AG09309 (cell line): ENCODE data around the gene TAS2R13.

Experiments
- DNase-seq: peaks from one replicate; pipeline ENCODE4 v3.0.0-alpha.2; 2010; ENCODE audit warnings: low read depth
- H3K4me3 ChIP-seq: 2 replicates; pipeline ENCODE4 v1.5.1; 2011; ENCODE audit warnings: mild to moderate bottlenecking, low read depth, low read length, moderate library complexity; ENCODE audit not compliant: control insufficient read depth
- TF ChIP-seq, protein P1 (sequence below): IDR thresholded peaks from 2 replicates; pipeline ENCODE4 v1.5.1; 2011; ENCODE audit warnings: mild to moderate bottlenecking, low read depth, low read length, inconsistent platforms; ENCODE audit not compliant: insufficient read depth, control insufficient read depth; ENCODE audit errors: missing control alignments

Gene TAS2R13

DNA sequence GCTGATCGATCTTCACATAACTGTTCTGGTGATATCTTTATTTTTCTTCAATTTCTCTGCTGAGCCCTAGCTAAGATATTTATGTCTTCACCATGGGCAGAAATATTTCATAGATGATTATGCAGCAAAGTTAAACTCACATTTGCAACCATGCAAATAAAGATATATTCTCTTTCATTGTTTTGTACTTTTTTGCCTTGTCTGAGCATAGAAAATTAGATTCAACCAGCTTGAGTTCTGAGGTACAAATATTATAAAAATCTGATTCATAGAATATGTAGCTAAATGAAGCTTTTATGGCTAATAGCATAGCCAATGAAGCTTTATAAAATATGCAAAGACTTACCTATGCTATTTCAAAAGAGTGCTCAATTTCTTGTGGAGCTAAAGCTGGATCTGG lies at the start of gene TAS2R13:
Gene TAS2R13 (minus strand): TSS at position 101 of the 400 bp plus-strand sequence. CDS start 264 bp downstream, outside the sequence.
- TF ChIP-seq, protein P1, sequence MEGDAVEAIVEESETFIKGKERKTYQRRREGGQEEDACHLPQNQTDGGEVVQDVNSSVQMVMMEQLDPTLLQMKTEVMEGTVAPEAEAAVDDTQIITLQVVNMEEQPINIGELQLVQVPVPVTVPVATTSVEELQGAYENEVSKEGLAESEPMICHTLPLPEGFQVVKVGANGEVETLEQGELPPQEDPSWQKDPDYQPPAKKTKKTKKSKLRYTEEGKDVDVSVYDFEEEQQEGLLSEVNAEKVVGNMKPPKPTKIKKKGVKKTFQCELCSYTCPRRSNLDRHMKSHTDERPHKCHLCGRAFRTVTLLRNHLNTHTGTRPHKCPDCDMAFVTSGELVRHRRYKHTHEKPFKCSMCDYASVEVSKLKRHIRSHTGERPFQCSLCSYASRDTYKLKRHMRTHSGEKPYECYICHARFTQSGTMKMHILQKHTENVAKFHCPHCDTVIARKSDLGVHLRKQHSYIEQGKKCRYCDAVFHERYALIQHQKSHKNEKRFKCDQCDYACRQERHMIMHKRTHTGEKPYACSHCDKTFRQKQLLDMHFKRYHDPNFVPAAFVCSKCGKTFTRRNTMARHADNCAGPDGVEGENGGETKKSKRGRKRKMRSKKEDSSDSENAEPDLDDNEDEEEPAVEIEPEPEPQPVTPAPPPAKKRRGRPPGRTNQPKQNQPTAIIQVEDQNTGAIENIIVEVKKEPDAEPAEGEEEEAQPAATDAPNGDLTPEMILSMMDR, result no peak
- DNase-seq, result no peak
- no peak within 1 kb of the TSS for H3K4me3 ChIP-seq

DNA sequence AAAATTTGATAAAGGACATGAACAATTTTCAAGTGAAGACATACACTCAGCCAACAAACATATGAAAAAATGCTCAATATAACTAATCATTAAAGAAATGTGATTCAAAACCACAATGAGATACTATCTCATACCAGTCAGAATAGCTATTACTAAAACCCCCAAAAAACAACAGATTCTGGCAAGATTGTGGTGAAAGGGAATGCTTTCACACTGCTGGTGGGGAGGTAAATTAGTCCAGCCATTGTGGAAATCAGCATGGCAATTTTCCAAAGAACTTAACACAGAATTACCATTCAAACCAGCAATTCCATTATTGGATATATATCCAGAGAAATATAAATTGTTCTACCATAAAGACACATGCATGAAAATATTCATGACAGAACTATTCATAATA lies 48.4 kb upstream of the TAS2R13 start:
- DNase-seq, result no peak
- TF ChIP-seq, protein P1, result no peak
- H3K4me3 ChIP-seq, result no peak overlapping the region

- TF ChIP-seq, protein P1, result no peak
- DNase-seq, result no peak
- no peak overlapping the region for H3K4me3 ChIP-seq
These were observed 46.7 kb upstream of the TAS2R13 start for GRCh38 chr12:10956085-10956484.

DNA sequence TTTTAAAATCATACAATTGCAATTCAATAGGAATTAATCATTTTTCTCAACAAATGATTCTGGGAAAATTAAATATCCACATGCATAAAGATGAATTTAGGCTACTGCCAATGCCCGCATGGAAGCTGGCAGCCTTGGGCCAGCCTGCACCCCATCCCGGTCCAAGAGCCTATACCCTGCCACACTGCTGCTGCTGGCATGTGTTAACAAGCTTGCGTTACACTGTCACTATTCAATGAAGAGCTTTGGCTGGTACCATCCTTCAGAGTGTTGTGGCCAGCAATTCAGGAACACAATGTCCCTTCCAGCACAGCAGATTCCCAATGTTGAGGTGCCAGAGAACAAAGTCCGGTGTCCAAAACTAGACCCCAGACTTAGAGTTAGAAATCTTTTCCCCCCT lies 43.3 kb upstream of the TAS2R13 start:
- no peak overlapping the region for H3K4me3 ChIP-seq
- DNase-seq, result no peak
- TF ChIP-seq, protein P1, result no peak

DNA sequence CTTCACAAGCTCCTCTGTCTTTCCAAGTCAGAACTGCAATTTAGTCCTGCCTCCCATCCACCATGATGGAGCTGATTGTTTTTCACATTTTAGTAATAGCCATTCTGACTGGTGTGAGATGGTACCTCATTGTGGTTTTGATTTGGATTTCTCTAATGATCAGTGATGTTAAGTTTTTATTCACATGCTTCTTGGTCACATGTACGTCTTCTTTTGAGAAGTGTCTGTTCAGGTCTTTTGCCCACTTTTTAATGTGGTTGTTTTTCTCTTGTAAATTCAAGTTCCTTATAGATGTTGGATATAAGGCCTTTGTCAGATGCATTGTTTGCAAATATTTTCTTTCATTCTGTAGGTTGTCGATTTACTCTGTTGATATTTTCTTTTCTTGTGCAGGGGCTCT lies 33.8 kb upstream of the TAS2R13 start:
- H3K4me3 ChIP-seq, result no peak overlapping the region
- TF ChIP-seq, protein P1, result no peak
- DNase-seq, result no peak

- DNase-seq, result no peak
- TF ChIP-seq, protein P1, result no peak
- H3K4me3 ChIP-seq, result no peak overlapping the region
These were observed 32.7 kb upstream of the TAS2R13 start for GRCh38 chr12:10941916-10942607.
